Pancreas (tissue), 10 donors: Measurements from ENCODE around the gene MLX. TPM values are rescaled to one million over a fixed set of nuclear protein-coding genes. Genes with fewer than 3 reads are reported as not detected.
A peak's percentile ranks its signal among the peaks of the same experiment; 100 is the strongest.
"Not testable (repeated sequence)": the region's sequence is repeated elsewhere in the genome, so short reads cannot be mapped to it uniquely, and the experiment has no call there.

Experiments
- ATAC-seq, 4 donors: fragments of 200-7000 bp; cut with Tn5 transposase; one replicate each; pipeline versions ENCODE4 v1.8.0 to v1.9.1; 2020; ENCODE audit warnings: mild to moderate bottlenecking in 4 of 4, moderate library complexity in 4 of 4
- DNase-seq, 6 donors: peaks; one replicate each; pipeline ENCODE4 v3.0.0-alpha.2; 2020
- FAIRE-seq: peaks from 2 replicates; lab custom pipeline; 2012; peaks lifted over from hg19 to GRCh38; lab: Jason Lieb, UNC
- H3K27ac ChIP-seq, 4 donors: fragments of 200-600 bp; sonication (generic); 1 replicate in 3 of 4; 2 replicates in 1 of 4; pipeline versions ENCODE4 v1.5.0 to v1.8.0; 2020
- H3K27me3 ChIP-seq, 4 donors: fragments of 200-600 bp; one replicate each; pipeline ENCODE4 v1.8.0; 2021
- H3K36me3 ChIP-seq, 3 donors: fragments of 200-600 bp; sonication (generic) in 1 of 3; one replicate each; pipeline versions ENCODE4 v1.5.0 to v1.8.0; 2020 to 2021
- H3K4me1 ChIP-seq, 3 donors: fragments of 200-600 bp; one replicate each; pipeline ENCODE4 v1.8.0; 2021
- H3K4me3 ChIP-seq, 4 donors: fragments of 200-600 bp; sonication (generic) in 2 of 4; one replicate each; pipeline versions ENCODE4 v1.5.0 to v1.8.0; 2020 to 2021
- H3K9me3 ChIP-seq, 4 donors: fragments of 200-600 bp; one replicate each; pipeline ENCODE4 v1.8.0; 2021
- CTCF ChIP-seq, 4 donors: fragments of 200-600 bp; sonication (generic) in 3 of 4; IDR thresholded peaks; one replicate each; pipeline versions ENCODE4 v1.5.0 to v1.8.0; 2021; ENCODE audit warnings: antibody characterized with exemption in 4 of 4
- WGBS, 2 donors: extraction: QIAGEN DNeasy Blood & Tissue Kit; methylation state at CpG; one replicate each; pipeline ENCODE4 v1.1.7; 2013; 5-methylcytosine and 5-hydroxymethylcytosine counted together
- intact Hi-C, 3 donors: fragments of 100-400 bp; cut with DNase I; formaldehyde crosslinking; loops; one replicate each; pipeline versions ENCODE4 v1.11.1 to v1.14.2; 2022
- polyA plus RNA-seq, 2 donors: library from polyadenylated mRNA; stranded (reverse); fragments of 200-250 nt; gene quantifications; one replicate each; pipeline ENCODE4 v1.2.3, GENCODE V29; 2013
- total RNA-seq, 6 donors: library from RNA; stranded (reverse); fragmentation: NEBNext Ultra II Directional in 4 of 6; extraction: Animal tissue kit (Norgen Biotek cat#: 25700) in 4 of 6; gene quantifications; one replicate each; pipeline versions ENCODE4 v1.2.1 to v1.2.4, GENCODE V29; 2021 to 2023
- donor health status: healthy with polysubstance abuse.
- donor health status: DM: no; HTN: no; CAD: no; lungs with moderate emphysema.
- donor health status: DM: no; HTN: no; CAD: no.
- donor health status: control.
- donor health status: control.
- donor health status: Bipolar disorder and iron deficiency.
- donor health status: DM: yes; HTN: yes; CAD: no.
- donor health status: DM: no; HTN: no; CAD: no.
- donor health status: DM: no; HTN: no; CAD: no.
- donor health status: DM: yes; HTN: yes; CAD: no.

The MLX gene
- total and polyA plus RNA-seq, 8 donors = 18.6 to 44.5 (median 25.2) TPM

- 79 to 80% methylated on average over 43 to 45 of the region's 45 CpGs for WGBS, 2 donors
- TF ChIP-seq CTCF (IDR thresholded peaks at IDR 0.05) = no peak
- DNase-seq (peak in 1 of 6 donors; percentile 81), FAIRE-seq (no peak), ATAC-seq (peak in 1 of 4 donors; percentile 1)
- Histone ChIP-seq H3K27ac (no peak overlapping the region), H3K27me3 (no peaks in the 10 kb centered on the region), H3K9me3 (no peaks in the 10 kb centered on the region), H3K4me1 (peaks cover 0 to 6% (median 0%) of the 10 kb centered on the region in 3 donors), H3K4me3 (peak overlapping the region in 2 of 4 donors; percentile 70 to 77), H3K36me3 (no peaks in the 10 kb centered on the region)
- intact Hi-C loops = no loop called here
These were observed 13.6 kb upstream of the MLX start for GRCh38 chr17:42553161-42553818.

- H3K9me3 ChIP-seq = no peaks in the 10 kb centered on the region
- FAIRE-seq = no peak
- peak overlapping the region in 3 of 4 donors; percentile 80 to 85 (median 83) for H3K27ac ChIP-seq
- H3K36me3 ChIP-seq = no peaks in the 10 kb centered on the region
- intact Hi-C loops = no loop called here
- ATAC-seq = peak; percentile 35 to 52 (median 44)
- 28 to 30% methylated on average over 16 of the region's 16 CpGs for WGBS, 2 donors
- H3K4me1 ChIP-seq = peaks cover 0 to 6% (median 0%) of the 10 kb centered on the region in 3 donors
- peak overlapping the region; percentile 35 to 77 (median 74) for H3K4me3 ChIP-seq
- DNase-seq = peak in 2 of 6 donors; percentile 41 to 76
- no peak for TF ChIP-seq CTCF (IDR thresholded peaks at IDR 0.05)
- H3K27me3 ChIP-seq = no peaks in the 10 kb centered on the region
These were observed 13.0 kb upstream of the MLX start for GRCh38 chr17:42553866-42554249.

GRCh38 chr17:42554250-42555121 is 12.4 kb upstream of the MLX start:
- Histone ChIP-seq H3K4me3 (peak overlapping the region; percentile 35 to 77 (median 74)), H3K27ac (peak overlapping the region; percentile 80 to 87 (median 84)), H3K4me1 (peaks cover 0 to 6% (median 0%) of the 10 kb centered on the region in 3 donors), H3K36me3 (no peaks in the 10 kb centered on the region), H3K27me3 (no peaks in the 10 kb centered on the region), H3K9me3 (no peaks in the 10 kb centered on the region)
- DNase-seq = peak; percentile 81 to 93 (median 88)
- peak; percentile 92 to 96 (median 95) for ATAC-seq
- WGBS, 2 donors = 1% methylated on average over 62 to 82 of the region's 82 CpGs
- intact Hi-C loops = no loop called here
- no peak for TF ChIP-seq CTCF (IDR thresholded peaks at IDR 0.05)
- FAIRE-seq = no peak

GRCh38 chr17:42555122-42555622 is 11.7 kb upstream of the MLX start:
- no peaks in the 10 kb centered on the region for H3K27me3 ChIP-seq
- no peaks in the 10 kb centered on the region for H3K36me3 ChIP-seq
- H3K4me3 ChIP-seq = peak overlapping the region; percentile 35 to 77 (median 74)
- no peak for DNase-seq
- no peaks in the 10 kb centered on the region for H3K9me3 ChIP-seq
- H3K27ac ChIP-seq = peak overlapping the region; percentile 80 to 87 (median 84)
- no peak for TF ChIP-seq CTCF (IDR thresholded peaks at IDR 0.05)
- 25 to 27% methylated on average over 4 of the region's 4 CpGs for WGBS, 2 donors
- H3K4me1 ChIP-seq = peaks cover 0 to 6% (median 0%) of the 10 kb centered on the region in 3 donors
- no peak for FAIRE-seq
- intact Hi-C loops = no loop called here
- peak in 2 of 4 donors; percentile 2 to 3 for ATAC-seq

GRCh38 chr17:42555961-42556617 is 10.8 kb upstream of the MLX start:
- not testable (repeated sequence) for H3K4me3 ChIP-seq, FAIRE-seq, ATAC-seq

More at GRCh38 chr17:42555961-42556617, 10.8 kb upstream of the MLX start:
- DNase-seq, H3K36me3 ChIP-seq, intact Hi-C loops, H3K27me3 ChIP-seq, H3K9me3 ChIP-seq, H3K4me1 ChIP-seq: not testable (repeated sequence)
- 68 to 78% methylated on average over 5 of the region's 5 CpGs for WGBS, 2 donors
- H3K27ac ChIP-seq = peak overlapping the region in 1 of 4 donors; percentile 80
